AG09319 (cell line): ENCODE results near the gene BAHD1.

Experiments
- DNase-seq: peaks from one replicate; pipeline ENCODE4 v3.0.0-alpha.2; 2010; ENCODE audit warnings: low read depth; ENCODE audit errors: extremely low read depth
- CTCF ChIP-seq: IDR thresholded peaks from 2 replicates; pipeline ENCODE4 v1.5.1; 2011; ENCODE audit warnings: low read depth, mild to moderate bottlenecking, inconsistent platforms, low read length, moderate library complexity

Gene BAHD1

GRCh38 chr15:40470423-40471104 lies 29.8 kb downstream of the BAHD1 start, which contains the start of gene CHST14:
Gene CHST14 (plus strand): TSS chr15:40470984. CDS start chr15:40471214, 230 bp downstream.
- TF ChIP-seq CTCF, result no peak
- DNase-seq, result no peak

- TF ChIP-seq CTCF, result no peak
- DNase-seq, result no peak
Measured at GRCh38 chr15:40471105-40471807, 30.5 kb downstream of the BAHD1 start.

- no peak for TF ChIP-seq CTCF
- DNase-seq, result no peak
Measured at GRCh38 chr15:40471808-40472150, 31.0 kb downstream of the BAHD1 start.

GRCh38 chr15:40472171-40472727 lies 31.5 kb downstream of the BAHD1 start:
- DNase-seq, result no peak
- TF ChIP-seq CTCF, result no peak

- TF ChIP-seq CTCF, result no peak
- no peak for DNase-seq
Measured at GRCh38 chr15:40474581-40474980, 33.8 kb downstream of the BAHD1 start.

- no peak for DNase-seq
- no peak for TF ChIP-seq CTCF
Measured at GRCh38 chr15:40477642-40478327, 37.0 kb downstream of the BAHD1 start.

- TF ChIP-seq CTCF, result no peak
- DNase-seq, result no peak
Measured at GRCh38 chr15:40479024-40479423, 38.3 kb downstream of the BAHD1 start.
